Right lung (tissue), 5 donors: Measurements from ENCODE around the gene TRPV6. TPM values are rescaled to one million over a fixed set of nuclear protein-coding genes. Genes with fewer than 3 reads are reported as not detected.
A peak's percentile ranks its signal among the peaks of the same experiment; 100 is the strongest.

Source experiments
- DNase-seq, 2 donors: peaks; one replicate each; pipeline ENCODE4 v3.0.0-alpha.2; 2013
- polyA plus RNA-seq, 5 donors: library from polyadenylated mRNA; unstranded; fragments of 120-200 nt; gene quantifications; one replicate each; pipeline versions ENCODE4 v1.2.1 to v1.2.3, GENCODE V29; 2013; ENCODE audit warnings: inconsistent platforms in 1 of 5, low replicate concordance in 1 of 5; ENCODE audit not compliant: insufficient read length in 5 of 5, insufficient read depth in 1 of 5

The TRPV6 gene
- polyA plus RNA-seq, 5 donors: 5.3 to 10.1 (median 8.1) TPM

DNA sequence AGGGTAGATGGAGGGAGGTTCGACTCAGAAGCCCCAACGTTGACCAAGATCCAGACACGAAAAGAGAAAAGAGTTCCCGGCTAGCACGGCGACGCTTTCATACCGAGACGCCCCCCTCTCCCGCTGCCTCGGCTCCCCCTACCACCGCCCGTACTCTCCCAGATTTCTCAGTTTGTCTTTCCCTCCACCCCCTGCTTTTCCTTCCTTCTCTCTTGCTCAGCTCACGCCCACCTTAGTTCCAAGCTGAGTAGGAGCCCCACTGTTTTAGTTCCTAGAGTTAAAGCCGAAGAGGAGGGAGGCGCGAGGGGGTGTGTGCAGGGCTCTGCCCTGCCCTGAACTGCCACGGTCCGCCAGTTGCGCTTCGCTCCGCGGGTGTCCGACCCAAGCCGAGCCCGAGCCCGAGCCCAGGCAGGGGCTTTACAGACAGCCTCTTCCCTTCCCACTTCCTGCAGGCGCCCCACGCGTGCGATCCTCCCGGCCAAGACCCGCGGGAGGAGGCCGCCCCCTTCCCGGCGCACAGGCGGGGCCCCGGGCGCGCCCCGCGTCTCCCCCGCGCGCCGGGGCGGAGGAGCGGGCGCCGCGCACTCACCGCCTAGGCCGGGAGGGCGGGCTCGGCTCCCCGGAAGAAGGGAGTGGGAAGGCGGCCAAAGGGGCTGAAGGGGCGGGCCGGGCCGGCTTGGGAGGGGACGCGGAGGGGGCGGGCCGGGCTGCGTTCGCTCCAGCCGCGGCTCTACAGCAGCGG, 31.0 kb downstream of the TRPV6 start, which contains the start of gene EPHB6:
Gene EPHB6 (plus strand): TSS at position 705 of the 742 bp plus-strand sequence. CDS start 8,152 bp downstream, outside the sequence.
- peak; percentile 86 for DNase-seq

DNA sequence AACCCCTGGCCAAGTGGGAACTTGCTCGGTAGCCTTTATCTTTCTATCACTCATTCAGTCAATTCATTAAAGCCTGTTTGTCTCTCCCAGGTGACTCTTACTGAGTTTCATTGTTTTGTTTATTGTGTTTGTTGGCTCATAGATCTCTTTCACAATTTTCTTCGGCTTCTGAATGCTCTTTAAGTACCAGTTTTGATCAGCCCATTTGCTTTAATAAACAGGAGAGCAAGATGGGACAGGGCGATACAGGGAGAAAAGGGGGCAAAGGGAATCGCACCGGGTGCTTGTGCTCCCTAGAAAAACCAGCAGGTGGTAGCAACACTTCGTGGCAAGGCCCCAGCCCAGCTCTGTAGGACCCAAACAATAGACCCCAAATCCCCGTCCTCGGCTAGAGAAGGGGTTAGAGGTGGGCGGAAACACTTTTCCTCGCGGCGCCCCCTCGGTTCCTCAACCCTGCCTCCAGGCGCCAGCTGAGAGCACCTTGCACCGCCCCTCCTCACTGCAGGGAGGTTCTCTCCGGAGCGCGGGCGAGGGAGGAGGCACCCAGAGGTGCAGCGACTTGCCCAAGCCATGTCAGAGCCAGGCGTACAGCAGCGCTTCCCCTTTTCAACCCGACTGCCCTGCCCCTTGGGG, 31.7 kb downstream of the TRPV6 start:
- DNase-seq: peak; percentile 60 to 71

DNA sequence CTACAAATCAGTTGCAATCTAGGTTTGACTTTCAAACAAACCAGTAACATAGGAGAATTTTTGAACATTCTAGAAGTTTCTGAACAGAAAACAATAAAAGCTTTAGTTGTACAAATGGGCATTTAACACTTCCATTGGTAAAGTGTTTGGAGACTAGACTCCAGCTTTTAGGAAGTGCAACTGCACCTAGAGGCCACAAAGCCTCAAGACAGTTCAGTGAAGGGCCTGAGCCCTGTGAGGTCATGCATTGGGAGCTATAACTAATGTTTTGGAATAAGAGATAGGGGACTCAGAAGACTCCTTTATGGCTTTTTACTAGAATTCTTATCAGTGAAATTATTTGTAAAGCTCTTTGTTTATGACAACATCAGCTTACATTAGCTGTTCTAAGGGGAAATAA, 33.6 kb downstream of the TRPV6 start:
- no peak for DNase-seq

DNA sequence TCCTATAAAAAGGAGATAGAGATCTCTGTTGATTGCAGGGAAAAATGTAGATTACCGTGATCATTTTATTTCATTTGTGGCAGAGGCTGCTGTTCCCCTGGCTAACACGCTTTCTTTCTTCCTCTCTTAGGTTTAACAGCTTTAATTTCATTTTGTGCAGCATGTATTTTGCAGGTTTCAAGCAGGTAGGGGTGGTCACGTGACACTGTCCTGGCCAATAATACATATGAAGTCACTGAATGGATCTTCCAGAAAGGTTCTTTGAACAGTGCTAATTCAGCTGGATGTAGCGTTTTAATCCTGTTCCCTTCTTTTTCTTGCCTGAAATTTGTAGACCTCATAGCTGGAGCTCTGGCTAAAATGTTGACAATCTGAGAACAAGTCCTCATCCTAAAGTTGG, 34.3 kb downstream of the TRPV6 start:
- no peak for DNase-seq

DNA sequence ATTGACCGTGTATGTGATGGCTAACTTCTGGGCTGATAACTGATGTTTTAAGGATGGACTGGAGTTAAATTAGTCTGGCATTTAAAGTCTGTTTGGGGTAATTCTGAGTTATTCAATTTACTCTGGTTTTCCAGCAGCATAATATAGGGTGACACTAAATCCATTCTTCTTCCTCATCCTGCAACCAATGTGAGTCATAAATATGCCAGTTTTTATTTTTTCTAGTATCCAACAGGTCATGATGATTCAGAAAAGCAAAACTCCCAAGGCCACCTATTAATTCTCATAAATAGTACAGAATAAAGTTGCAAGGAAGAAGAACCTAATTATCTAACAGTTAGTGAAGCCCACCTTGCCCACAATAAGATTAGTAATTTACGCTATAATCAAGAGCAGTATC, 38.2 kb downstream of the TRPV6 start:
- no peak for DNase-seq

DNA sequence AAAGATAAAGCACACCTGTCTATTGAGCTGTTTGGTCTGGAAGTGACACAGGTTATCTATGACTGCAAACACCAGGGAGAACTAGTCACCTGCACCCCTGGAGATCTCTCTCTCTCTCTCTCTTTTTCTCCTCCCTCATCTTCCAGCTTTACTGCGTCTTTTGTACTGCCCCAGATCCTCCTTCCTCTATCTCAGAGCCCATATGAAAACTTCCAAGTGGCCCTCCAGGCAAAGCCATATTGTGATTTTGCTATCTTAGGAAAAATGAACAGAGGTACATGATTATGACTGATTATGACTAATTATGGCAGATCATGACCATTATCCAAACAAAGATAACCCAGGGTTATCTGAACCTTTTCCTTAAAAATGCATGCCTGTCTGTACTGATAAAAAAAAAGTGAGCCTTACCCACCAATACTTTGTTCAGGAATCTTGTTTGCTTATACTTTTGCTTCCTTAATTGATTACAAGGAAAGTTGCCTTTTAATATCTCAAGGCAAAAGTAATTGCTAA, 43.2 kb downstream of the TRPV6 start:
- DNase-seq: no peak

DNA sequence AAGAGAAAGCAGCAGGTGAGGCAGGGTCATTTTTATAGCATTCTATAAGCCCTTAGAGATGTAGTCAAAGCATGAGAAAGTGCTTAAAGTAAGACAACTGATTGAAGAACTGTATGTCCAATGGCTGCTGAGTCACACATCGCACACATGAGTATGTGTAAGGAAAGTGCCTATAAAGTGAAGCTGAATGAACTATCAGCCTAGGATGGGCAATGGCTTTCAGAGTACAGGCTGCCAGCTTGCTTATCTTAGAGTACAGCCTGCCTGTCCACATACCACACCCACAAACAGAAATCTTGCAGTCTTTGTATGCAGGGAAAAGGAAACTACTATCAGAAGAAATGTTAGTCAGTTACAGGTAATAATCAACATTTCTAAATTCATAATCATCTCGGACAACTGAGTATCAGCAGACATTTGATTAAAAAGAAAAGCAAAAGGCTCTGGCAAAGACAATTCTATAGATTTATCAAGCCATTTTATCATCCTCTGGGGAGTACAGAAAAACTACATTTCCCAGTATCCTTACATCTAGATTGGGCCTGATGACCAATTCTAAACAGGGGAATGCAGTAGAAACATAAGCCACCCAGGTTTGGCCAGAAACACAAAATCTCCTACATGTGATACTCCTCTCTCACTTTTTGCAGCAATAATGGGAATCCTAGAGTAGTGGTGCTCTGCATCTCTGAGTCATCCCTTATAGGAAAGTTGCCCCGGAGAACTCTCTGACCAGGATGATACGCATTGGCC, 46.9 kb downstream of the TRPV6 start:
- no peak for DNase-seq

DNA sequence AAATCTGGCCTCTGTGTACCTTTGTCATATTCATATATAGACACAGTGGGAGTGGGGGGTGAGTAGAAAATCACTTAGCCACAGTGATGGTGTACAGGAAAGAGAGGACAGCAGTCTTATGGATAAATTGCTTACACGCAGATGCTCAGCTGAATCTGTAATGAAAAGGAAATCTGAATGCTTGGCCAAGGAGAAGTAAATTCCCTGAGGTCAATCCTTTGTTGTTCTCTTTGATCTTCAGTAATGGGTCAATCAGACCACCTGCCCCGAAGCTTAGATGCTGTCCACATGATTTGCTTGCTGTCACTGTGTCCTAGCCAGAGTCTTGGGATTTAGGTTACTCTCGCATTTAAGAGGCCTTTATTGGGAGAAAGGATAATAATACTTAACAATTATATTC, 49.1 kb downstream of the TRPV6 start:
- DNase-seq: no peak

DNA sequence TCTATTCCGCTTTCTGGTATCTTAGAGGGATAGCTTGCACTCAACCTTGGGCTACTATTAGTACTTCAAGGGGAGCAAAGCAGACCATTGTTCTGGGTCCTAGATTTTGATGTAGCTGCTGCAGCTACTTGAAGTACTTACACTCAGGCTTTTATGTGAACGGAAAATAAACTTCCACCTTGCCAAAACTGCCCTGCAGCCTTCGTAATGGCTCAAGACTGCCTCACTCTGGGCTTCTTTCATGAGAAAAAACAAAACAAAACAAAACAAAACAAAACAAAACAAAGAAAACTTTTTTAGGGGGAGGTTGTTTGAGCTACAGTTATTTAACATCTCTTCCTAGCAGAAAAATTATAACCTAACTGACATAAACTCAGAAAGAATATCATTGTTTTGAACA, 50.1 kb downstream of the TRPV6 start:
- DNase-seq: no peak

DNA sequence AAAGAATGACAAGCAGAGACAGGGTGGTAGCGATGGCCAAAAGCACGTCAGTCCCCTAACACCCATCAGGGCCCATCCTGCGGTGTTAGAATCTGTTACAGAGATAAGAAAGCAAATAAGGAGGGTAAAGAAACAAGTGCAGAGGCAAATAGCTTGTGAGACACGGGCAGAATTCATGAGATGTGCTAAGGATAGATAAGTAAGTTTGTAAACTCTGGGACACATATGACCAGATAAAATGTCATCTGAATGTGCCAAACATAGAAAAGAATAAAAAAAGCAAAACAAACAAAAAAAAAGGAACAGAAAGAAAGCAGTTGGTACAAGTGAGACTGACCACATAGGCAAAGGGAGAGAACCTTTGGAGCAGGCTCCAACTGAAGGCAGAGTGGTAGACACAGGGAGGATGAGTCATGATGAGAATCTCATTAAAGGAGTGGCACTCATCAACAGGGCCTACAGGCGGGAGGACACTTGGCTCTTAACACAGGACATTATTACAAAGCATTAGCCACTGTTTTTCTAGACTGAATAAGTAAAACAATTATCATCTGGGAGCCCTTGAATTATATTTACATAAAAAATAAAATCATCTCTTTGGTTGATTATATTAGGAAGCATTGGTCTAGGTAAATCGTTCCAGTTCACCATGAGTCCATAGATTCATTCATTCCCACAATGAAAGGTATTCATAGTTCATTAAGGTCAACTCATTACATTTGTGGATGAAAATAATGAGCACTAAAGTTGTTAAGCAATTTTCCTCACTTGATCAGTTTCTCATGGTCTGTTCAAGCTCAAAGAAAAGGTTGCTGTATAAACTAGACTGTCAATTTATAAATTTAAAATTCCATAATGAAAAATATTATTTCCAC, 52.1 kb downstream of the TRPV6 start:
- DNase-seq: no peak

DNA sequence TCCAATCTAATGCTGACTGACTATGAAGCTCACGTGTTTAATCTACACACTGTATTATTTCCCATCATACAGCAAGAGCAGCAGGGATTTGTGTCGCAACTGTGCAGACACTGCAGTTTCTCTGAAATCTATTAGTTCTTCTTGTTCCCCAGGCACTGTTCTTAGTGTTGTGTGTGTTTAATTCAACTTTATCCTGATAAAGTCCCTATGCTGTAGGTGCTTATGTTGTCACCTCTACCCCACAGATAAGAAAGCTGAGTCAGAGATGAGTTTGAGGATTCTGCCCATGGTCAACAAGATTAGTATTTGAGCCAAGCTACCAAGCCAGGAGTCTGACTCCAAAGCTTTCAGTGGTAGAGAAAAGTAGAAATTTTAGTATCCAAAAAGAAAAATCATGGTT, 53.1 kb downstream of the TRPV6 start:
- DNase-seq: no peak

DNA sequence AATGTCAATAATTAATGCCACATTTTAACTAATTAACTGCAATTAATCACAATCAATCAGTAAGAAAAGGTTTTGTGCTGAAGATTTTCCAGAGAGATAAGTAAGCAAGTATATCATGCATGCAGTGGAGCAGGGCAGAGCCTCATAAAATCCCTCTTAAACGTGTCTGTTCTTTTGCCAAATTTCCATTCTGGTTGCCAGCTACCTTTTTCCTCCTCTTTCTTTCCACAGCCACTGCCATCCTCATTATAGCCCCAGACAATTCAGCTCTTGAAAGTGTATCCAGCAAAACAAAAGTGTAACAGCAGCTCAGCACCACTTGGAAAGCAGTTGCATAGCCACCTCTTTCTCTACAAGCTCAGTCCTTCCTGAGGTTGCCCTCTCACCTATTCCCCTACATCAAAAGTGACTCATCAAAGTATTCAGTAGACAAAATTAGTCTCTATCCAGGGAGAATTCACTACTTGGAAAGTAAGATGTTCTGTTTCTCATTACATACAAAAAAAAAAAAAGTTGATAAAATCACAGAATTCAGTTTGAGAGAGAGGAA, 57.5 kb downstream of the TRPV6 start:
- no peak for DNase-seq

DNA sequence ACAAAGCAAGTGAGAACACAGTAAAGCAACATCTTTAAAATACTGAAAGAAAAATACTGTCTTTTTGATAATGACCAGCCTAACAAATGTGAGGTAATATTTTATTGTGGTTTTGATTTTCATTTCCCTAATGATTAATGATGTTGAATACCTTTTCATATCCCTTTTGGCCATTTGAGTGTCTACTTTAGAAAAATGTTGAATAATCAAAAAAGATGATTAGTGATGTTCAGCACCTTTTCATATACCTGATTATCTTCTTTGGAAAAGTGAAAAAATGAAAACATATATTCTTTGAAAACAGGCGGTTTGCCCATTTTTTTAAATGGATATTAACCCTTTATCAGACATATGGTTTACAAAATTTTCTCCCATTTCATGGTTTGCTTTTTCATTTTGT, 62.8 kb downstream of the TRPV6 start:
- no peak for DNase-seq

Other genes with a start within 250 kb of the TRPV6 start
- not detected for gene PRSS1, start 136.3 kb downstream of the TRPV6 start, polyA plus RNA-seq
- not detected for gene PRSS2, start 114.8 kb downstream of the TRPV6 start, polyA plus RNA-seq
- 10 to 100 TPM; 18.9 to 28.3 (median 26.8) TPM for gene EPHB6, start 30.7 kb downstream of the TRPV6 start, polyA plus RNA-seq
- under 1 TPM; 0.09 to 0.24 (median 0.18) TPM for gene TRPV5, start 48.0 kb upstream of the TRPV6 start, polyA plus RNA-seq
- gene LLCFC1, start 53.7 kb upstream of the TRPV6 start, polyA plus RNA-seq: under 1 TPM; 0.25 to 0.63 (median 0.35) TPM
- 1 to 10 TPM; 1.1 to 4.3 (median 2.5) TPM for gene KEL, start 76.6 kb upstream of the TRPV6 start, polyA plus RNA-seq
- gene OR9A2, start 141.4 kb upstream of the TRPV6 start, polyA plus RNA-seq: not detected
- gene OR6V1, start 166.6 kb upstream of the TRPV6 start, polyA plus RNA-seq: not detected
- gene PIP, start 246.3 kb upstream of the TRPV6 start, polyA plus RNA-seq: not detected